T-helper 1 cell (primary cell): Measurements from ENCODE around the gene PRODH2.

ENCODE experiments used
- DNase-seq, 5 donors: peaks; one replicate each; pipeline ENCODE4 v3.0.0-alpha.2; 2012 to 2020

Gene PRODH2

GRCh38 chr19:35757231-35757748, 55.4 kb downstream of the PRODH2 start:
- no peak for DNase-seq

- DNase-seq: no peak
Observed at GRCh38 chr19:35756377-35757230, 56.0 kb downstream of the PRODH2 start, which contains the start of gene HSPB6. Gene HSPB6 (minus strand): TSS chr19:35757029. CDS start chr19:35757008, 21 bp downstream.

DNA sequence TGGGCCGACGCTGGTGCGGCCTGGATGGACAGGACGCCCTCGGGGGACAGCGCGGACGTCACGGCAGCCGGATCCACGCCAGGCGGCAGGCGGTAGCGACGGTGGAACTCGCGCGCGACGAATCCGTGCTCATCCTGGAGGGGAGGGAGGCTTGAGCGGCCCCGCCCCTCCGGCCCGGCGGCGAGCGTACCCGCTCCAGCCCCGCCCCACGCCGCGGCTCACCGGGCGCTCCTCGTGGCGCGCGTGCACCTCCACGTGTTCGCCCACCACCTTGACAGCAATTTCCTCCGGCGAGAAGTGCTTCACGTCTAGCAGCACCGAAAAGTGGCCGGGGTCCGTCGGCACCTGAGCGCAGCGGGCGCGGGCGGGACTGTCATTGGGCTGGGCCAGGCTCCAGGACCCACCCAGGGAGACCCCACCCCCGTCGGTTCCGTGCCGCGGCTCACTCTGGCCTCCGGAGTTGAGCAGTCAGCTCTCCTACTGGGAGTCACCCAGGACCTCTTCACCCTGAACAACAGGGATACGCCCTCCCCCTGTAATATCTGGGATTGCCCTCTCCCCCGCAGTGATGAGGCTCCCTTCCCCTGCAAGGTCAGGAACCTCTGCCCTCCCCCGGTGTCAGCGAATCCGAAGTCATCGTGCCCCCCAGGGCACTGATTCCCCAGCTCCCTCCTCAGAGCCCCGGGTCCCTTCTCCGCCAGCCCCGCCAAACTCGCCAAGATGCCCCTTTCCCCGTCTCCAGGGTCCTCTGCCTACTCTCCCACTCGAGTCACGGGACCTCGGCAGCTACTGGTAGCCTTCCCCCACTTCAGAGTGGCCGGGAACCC, 56.9 kb downstream of the PRODH2 start:
- peak in 4 of 5 donors; percentile 47 to 67 (median 49) for DNase-seq

DNA sequence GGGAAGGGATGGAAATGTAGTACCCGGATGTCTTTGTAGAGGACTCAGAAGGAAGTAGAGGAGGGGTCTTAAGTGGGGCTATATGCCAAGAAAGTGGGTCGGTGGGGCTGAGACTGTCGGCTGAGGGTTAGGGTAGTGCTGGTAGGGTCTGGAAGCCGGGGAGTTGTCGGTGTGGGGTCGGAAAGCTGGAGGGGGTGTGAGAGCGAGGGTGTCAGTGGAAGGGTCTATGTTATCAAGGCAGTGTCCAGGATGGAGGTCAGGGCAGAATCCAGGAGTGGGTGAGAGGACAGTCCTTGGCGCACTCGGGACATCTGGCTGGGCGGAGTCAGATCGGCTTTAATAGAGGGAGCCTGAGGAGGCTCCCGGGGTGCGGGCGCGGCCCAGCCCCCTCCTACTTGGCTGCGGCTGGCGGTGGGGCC, 57.5 kb downstream of the PRODH2 start:
- DNase-seq: no peak

GRCh38 chr19:35754370-35755130, 58.1 kb downstream of the PRODH2 start:
- no peak for DNase-seq

- no peak for DNase-seq
Observed at GRCh38 chr19:35753634-35754369, 58.8 kb downstream of the PRODH2 start.

DNA sequence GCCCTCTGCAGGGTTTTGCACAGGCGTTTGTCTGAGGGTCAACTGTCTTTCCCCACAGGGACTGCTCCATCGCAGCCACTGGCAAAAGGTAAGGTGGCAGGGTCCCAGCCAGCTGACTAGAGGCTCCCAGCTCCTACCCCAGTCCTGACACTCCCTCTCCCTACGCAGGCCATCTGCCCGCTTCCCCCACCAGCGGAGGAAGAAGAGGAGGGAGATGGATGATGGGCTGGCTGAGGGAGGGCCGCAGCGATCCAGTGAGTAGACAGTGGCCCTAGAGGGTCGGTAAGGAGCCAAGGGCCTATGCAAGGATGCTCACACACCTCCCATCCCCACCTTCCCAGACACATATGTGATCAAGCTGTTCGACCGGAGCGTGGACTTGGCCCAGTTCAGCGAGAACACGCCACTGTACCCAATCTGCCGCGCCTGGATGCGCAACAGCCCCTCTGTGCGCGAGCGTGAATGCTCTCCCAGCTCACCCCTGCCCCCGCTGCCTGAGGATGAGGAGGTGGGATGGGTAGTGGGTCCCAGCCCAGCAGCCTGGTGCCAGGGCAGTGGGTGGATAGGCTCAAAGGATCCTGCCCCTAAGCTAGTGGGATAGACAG, 59.8 kb downstream of the PRODH2 start:
- DNase-seq: no peak

- DNase-seq: no peak
Observed at GRCh38 chr19:35751839-35752745, 60.6 kb downstream of the PRODH2 start.

DNA sequence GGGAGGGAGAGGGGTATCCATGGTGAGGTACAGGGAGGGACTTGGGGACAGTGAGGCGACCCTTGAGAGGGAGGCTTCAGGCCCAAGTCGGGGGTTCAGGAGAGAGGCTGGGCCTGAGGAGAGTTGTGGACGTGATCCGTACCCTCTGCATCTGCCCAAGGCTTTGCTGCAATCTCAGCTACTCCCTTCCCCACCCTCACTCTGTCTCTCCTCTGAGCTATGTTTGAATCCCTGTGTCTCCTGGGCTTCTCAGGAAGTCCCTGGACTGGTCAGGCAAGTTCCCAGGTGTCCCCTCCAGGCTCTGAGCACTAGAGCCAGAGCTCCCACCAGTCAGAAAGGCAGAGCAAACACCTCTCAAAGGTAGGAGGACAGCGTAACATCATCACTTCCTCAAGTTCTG, 62.5 kb downstream of the PRODH2 start:
- DNase-seq: no peak
